HFFc6 (cell line): ENCODE measurements around the gene PAK1. TPM values are rescaled to one million over a fixed set of nuclear protein-coding genes. Genes with fewer than 3 reads are reported as not detected.

ENCODE experiments used
- DNase-seq: peaks from one replicate; pipeline ENCODE4 v3.0.0-alpha.2; 2018
- H3K27ac Mint-ChIP-seq: 2 replicates; pipeline ENCODE4 v1.8.0; 2020; ENCODE audit warnings: mild to moderate bottlenecking, mixed read lengths
- H3K27me3 Mint-ChIP-seq: 2 replicates; pipeline ENCODE4 v1.8.0; 2021; ENCODE audit warnings: mild to moderate bottlenecking, moderate library complexity, mixed read lengths; ENCODE audit not compliant: insufficient read depth
- H3K36me3 Mint-ChIP-seq: 2 replicates; pipeline ENCODE4 v1.8.0; 2021; ENCODE audit warnings: low read depth, mixed read lengths
- H3K4me1 Mint-ChIP-seq: 2 replicates; pipeline ENCODE4 v1.8.0; 2020; ENCODE audit warnings: low read depth, mixed read lengths
- H3K4me3 Mint-ChIP-seq: 2 replicates; pipeline ENCODE4 v1.8.0; 2020; ENCODE audit warnings: mild to moderate bottlenecking, moderate library complexity, mixed read lengths
- H3K9me3 Mint-ChIP-seq: 2 replicates; pipeline ENCODE4 v1.8.0; 2020; ENCODE audit warnings: mild to moderate bottlenecking, mixed read lengths
- total RNA-seq, 6 experiments: library from RNA; stranded (reverse); fragmentation: NEBNext Ultra II Directional; extraction: Animal tissue kit (Norgen Biotek cat#: 25700); gene quantifications; 2 replicates in 1 of 6; 3 replicates in 5 of 6; pipeline ENCODE4 v1.2.3, GENCODE V29; 2021
- TF ChIP-seq, protein P1 (sequence below): fragments of 200-600 bp; sonication (generic); IDR thresholded peaks from 2 replicates; pipeline ENCODE4 v1.5.0; 2021; ENCODE audit warnings: antibody characterized with exemption, mild to moderate bottlenecking

The PAK1 gene
- total RNA-seq, 6 experiments from 2014 or later, result 41.7 to 52.2 (median 48.8) TPM

DNA sequence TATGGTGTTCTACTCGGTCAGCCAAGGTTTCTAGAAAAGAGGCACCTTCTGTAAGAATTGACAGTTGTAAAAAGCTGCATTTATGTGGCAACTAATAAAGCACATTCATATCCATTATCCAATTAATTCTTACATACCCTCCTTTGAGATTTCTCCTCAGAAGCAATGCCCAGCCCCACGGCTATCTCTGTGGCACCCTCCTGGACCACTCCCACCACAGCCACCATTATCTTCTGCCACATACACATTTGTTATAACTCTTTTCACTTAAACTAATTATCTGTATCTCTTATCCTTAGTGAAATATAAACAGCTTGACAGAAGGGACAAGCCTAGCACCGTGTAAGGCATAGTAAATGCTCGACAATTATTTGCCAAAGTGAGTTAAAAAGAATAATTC, 48.5 kb downstream of the PAK1 start:
- no peaks in the 10 kb centered on the region for H3K36me3 Mint-ChIP-seq
- H3K27me3 Mint-ChIP-seq, result peaks cover 10% of the 10 kb centered on the region
- no peaks in the 10 kb centered on the region for H3K4me1 Mint-ChIP-seq
- H3K9me3 Mint-ChIP-seq, result no peaks in the 10 kb centered on the region
- no peak overlapping the region for H3K27ac Mint-ChIP-seq
- TF ChIP-seq, protein P1, sequence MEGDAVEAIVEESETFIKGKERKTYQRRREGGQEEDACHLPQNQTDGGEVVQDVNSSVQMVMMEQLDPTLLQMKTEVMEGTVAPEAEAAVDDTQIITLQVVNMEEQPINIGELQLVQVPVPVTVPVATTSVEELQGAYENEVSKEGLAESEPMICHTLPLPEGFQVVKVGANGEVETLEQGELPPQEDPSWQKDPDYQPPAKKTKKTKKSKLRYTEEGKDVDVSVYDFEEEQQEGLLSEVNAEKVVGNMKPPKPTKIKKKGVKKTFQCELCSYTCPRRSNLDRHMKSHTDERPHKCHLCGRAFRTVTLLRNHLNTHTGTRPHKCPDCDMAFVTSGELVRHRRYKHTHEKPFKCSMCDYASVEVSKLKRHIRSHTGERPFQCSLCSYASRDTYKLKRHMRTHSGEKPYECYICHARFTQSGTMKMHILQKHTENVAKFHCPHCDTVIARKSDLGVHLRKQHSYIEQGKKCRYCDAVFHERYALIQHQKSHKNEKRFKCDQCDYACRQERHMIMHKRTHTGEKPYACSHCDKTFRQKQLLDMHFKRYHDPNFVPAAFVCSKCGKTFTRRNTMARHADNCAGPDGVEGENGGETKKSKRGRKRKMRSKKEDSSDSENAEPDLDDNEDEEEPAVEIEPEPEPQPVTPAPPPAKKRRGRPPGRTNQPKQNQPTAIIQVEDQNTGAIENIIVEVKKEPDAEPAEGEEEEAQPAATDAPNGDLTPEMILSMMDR, result no peak
- no peak overlapping the region for H3K4me3 Mint-ChIP-seq
- no peak for DNase-seq

DNA sequence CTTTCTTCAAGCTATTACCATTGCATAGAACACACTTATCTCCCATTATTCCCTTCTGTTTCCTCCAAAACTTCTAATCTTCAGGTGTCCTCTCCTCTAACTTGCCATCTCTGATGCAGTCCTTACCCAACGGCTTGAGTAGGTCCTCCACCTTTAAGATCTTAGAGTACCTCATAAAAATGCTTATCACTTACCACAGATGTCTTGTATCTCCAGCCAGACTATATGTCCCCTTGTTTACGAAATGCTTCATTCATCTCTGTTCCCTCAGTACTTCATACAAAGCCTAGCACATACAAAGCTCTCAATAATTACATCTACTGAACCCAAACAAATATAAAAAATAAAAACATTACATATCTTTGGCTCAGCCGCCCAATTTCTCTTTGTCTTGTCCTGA, 49.2 kb downstream of the PAK1 start:
- Mint-ChIP-seq H3K27ac (no peak overlapping the region), H3K36me3 (no peaks in the 10 kb centered on the region), H3K9me3 (no peaks in the 10 kb centered on the region), H3K4me1 (no peaks in the 10 kb centered on the region), H3K27me3 (peaks cover 10% of the 10 kb centered on the region), H3K4me3 (no peak overlapping the region)
- DNase-seq, result no peak
- TF ChIP-seq, protein P1, result no peak

DNA sequence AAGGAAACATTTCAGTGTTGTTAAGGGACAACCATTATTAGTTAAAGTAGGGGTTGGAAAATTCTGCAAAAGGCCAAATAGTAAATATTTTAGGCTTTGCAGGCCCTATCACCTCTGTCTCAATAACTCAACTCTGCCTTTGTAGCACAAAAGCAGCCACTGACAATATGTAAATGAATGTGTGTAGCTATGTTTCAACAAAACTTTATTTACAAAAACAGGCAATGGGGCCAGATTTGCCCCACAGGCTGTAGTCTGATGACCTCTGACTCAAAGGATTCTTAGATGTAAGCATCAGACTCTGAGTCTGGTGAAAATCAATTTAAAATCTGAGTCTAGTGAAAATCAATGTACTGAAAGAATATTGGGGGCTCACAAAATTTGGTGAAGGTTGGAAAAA, 50.3 kb downstream of the PAK1 start:
- no peaks in the 10 kb centered on the region for H3K36me3 Mint-ChIP-seq
- peaks cover under 1% of the 10 kb centered on the region; the same call in 1 of the 2 replicates for H3K4me1 Mint-ChIP-seq
- peaks cover 7% of the 10 kb centered on the region for H3K27me3 Mint-ChIP-seq
- no peak overlapping the region for H3K27ac Mint-ChIP-seq
- H3K9me3 Mint-ChIP-seq, result no peaks in the 10 kb centered on the region
- TF ChIP-seq, protein P1, result no peak
- DNase-seq, result no peak
- no peak overlapping the region for H3K4me3 Mint-ChIP-seq

DNA sequence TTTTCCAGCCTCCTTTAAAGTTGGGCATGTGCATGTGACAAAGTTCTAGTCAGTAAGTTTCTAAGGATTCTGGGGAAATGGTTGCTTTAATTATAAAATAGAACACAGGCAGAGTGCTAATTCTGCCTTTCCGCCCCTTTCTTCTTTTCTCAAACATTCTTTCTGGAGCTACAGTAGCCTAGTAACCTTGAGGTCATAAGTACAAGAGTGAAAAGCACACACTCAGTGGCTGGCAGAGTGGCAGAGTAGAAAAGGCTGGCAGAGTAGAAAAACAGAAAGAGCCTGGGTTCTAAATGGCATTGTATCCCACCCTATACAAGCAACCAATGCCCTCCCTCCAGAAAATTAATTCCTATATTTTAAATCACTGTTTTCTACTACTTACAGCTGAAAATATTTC, 51.2 kb downstream of the PAK1 start:
- H3K9me3 Mint-ChIP-seq, result no peaks in the 10 kb centered on the region
- no peak for DNase-seq
- no peak overlapping the region for H3K4me3 Mint-ChIP-seq
- peaks cover 4% of the 10 kb centered on the region for H3K27me3 Mint-ChIP-seq
- no peak overlapping the region for H3K27ac Mint-ChIP-seq
- no peaks in the 10 kb centered on the region for H3K36me3 Mint-ChIP-seq
- peaks cover 4% of the 10 kb centered on the region; the same call in 1 of the 2 replicates for H3K4me1 Mint-ChIP-seq
- TF ChIP-seq, protein P1, result no peak

DNA sequence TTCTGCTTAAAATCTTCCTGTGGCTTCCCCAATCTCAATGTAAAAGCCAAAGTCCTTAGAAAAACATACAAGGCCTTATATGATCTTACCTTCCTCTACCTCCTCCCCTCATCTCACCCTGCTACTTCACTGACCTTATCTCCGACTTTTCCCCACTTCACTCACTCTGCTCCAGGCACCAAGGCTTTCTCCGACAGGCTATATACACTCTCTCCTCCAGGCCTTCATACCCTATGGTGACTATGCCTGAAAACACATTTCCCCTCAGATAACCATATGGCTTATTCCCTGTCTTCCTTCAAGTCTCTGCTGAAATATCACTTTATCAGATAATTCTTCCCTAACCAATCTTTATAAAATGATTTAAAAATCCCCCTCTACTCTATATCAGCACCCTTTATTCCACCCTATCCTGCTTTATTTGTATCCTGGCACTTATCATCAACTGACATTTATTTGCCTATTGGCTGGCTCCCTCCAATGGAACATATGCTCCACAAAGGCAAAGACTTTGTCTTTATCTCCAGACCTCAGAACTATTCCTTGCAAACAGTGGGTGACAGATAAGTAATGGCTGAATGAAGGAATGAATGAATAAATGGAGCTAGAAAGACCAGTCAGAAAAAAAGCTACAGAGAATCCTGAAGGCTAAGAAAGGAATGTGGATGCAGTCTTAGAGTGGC, 52.7 kb downstream of the PAK1 start:
- H3K27me3 Mint-ChIP-seq, result no peaks in the 10 kb centered on the region; the same call in 1 of the 2 replicates
- H3K27ac Mint-ChIP-seq, result no peak overlapping the region
- peaks cover 4% of the 10 kb centered on the region; the same call in 1 of the 2 replicates for H3K4me1 Mint-ChIP-seq
- H3K36me3 Mint-ChIP-seq, result no peaks in the 10 kb centered on the region
- H3K9me3 Mint-ChIP-seq, result no peaks in the 10 kb centered on the region
- no peak for DNase-seq
- TF ChIP-seq, protein P1, result no peak
- no peak overlapping the region for H3K4me3 Mint-ChIP-seq
